Right lobe of liver (tissue), 4 donors: ENCODE measurements around the gene COMP.

Source experiments
- POLR2A ChIP-seq: fragments of 450-650 bp; IDR thresholded peaks from one replicate; pipeline ENCODE4 v1.6.1; 2017; ENCODE audit warnings: antibody characterized with exemption, mild to moderate bottlenecking
- TF ChIP-seq, protein P1 (sequence below), 4 donors: fragments of 200-600 bp in 3 of 4; fragments of 450-650 bp in 1 of 4; IDR thresholded peaks; one replicate each; pipeline versions ENCODE4 v1.5.1 to v1.8.0; 2016 to 2022; ENCODE audit warnings: antibody characterized with exemption in 4 of 4, mild to moderate bottlenecking in 2 of 4
- donor health status: DM: no; HTN: no; CAD: no.
- donor health status: DM: no; HTN: no; CAD: no.
- donor health status: DM: no; HTN: yes; CAD: no.

DNA sequence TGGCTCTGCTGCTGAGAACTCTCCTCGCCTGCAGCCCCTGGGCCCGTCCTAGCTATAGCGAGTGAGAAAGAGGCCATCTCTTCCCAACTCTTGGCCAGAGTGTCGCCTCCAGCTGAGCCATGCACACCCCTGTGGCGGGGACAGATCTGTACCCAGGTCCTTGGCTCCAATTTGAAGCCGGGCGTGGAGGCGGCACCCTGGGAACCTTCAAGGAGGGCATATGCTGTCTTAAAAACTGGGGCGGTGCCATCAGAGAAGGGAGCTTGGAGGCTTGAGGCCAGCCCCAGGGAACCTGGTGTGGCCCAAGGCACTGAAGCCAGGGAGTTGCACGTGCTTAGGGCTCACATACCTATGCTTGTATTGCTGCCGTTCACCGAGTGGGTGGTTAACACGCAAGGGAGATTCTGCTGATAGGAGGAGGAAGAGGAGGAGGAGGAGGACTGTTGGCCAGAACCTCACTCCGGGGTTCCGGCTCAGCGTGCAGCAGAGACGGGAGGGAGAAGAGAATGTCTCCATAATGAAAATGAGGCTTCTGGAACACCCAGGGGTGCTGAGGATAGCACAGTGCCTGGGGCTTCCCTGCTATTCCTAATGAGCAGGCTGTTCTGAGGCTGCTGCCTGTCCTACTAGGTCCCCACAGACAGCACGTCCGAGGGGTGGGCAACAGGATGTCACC is 40.7 kb downstream of the COMP start:
- TF ChIP-seq, protein P1, sequence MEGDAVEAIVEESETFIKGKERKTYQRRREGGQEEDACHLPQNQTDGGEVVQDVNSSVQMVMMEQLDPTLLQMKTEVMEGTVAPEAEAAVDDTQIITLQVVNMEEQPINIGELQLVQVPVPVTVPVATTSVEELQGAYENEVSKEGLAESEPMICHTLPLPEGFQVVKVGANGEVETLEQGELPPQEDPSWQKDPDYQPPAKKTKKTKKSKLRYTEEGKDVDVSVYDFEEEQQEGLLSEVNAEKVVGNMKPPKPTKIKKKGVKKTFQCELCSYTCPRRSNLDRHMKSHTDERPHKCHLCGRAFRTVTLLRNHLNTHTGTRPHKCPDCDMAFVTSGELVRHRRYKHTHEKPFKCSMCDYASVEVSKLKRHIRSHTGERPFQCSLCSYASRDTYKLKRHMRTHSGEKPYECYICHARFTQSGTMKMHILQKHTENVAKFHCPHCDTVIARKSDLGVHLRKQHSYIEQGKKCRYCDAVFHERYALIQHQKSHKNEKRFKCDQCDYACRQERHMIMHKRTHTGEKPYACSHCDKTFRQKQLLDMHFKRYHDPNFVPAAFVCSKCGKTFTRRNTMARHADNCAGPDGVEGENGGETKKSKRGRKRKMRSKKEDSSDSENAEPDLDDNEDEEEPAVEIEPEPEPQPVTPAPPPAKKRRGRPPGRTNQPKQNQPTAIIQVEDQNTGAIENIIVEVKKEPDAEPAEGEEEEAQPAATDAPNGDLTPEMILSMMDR (IDR thresholded peaks at IDR 0.05) = no peak
- no peak for TF ChIP-seq POLR2A
